K562 (cell line): ENCODE data around the gene DGUOK. TPM values are rescaled to one million over a fixed set of nuclear protein-coding genes. Genes with fewer than 3 reads are reported as not detected.
A peak's percentile ranks its signal among the peaks of the same experiment; 100 is the strongest.

Experiments
- ATF3 ChIP-seq, 2 experiments: fragments of 450-650 bp in 1 of 2; sonication (generic) in 1 of 2; formaldehyde crosslinking in 1 of 2; IDR thresholded peaks in 1 of 2; conservative IDR thresholded peaks in 1 of 2; 2 replicates each; pipeline versions ENCODE4 v1.6.1 to v1.8.1; 2016 to 2023; ENCODE audit warnings: mild to moderate bottlenecking in 2 of 2, moderate library complexity in 2 of 2, inconsistent platforms in 1 of 2, missing genetic modification reagents in 1 of 2
- CEBPB ChIP-seq: fragments of 450-650 bp; IDR thresholded peaks from 2 replicates; pipeline ENCODE4 v1.6.1; 2016; ENCODE audit warnings: missing genetic modification characterization, missing compliant biosample characterization
- CEBPG ChIP-seq, 3 experiments: fragments of 200-800 bp in 1 of 3; sonication (Bioruptor generic) in 1 of 3; sonication (generic) in 1 of 3; formaldehyde crosslinking in 1 of 3; IDR thresholded peaks in 2 of 3; conservative IDR thresholded peaks in 1 of 3; 2 replicates each; pipeline versions ENCODE4 v1.6.1 to v1.8.0; 2016 to 2022; ENCODE audit warnings: missing compliant biosample characterization in 2 of 3, missing genetic modification characterization in 2 of 3, mild to moderate bottlenecking in 1 of 3, missing genetic modification reagents in 1 of 3
- CHCHD3 ChIP-seq: fragments of 250-450 bp; sonication (Bioruptor Pico); IDR thresholded peaks from 2 replicates; pipeline ENCODE4 v2.1.2; 2022; ENCODE audit warnings: mild to moderate bottlenecking
- ETV5 ChIP-seq: sonication (generic); formaldehyde crosslinking; IDR thresholded peaks from 2 replicates; pipeline ENCODE4 v1.4.0; 2020; ENCODE audit warnings: low read depth, mild to moderate bottlenecking, missing genetic modification reagents
- FOS ChIP-seq: IDR thresholded peaks from 3 replicates; pipeline ENCODE4 v1.6.1; 2011; ENCODE audit not compliant: insufficient read length; ENCODE audit errors: extremely low read depth
- FOXM1 ChIP-seq, 2 experiments: fragments of 450-650 bp in 1 of 2; sonication (generic) in 1 of 2; formaldehyde crosslinking in 1 of 2; IDR thresholded peaks; 2 replicates each; pipeline versions ENCODE4 v1.6.1 to v1.9.0; 2017 to 2022; ENCODE audit warnings: low read depth in 2 of 2, mild to moderate bottlenecking in 2 of 2, missing genetic modification reagents in 1 of 2, moderate library complexity in 1 of 2
- HINFP ChIP-seq: fragments of 450-650 bp; conservative IDR thresholded peaks from 2 replicates; pipeline ENCODE4 v1.6.1; 2016; ENCODE audit warnings: missing genetic modification characterization, low read depth, mild to moderate bottlenecking, control low read depth, missing compliant biosample characterization
- MAFK ChIP-seq: IDR thresholded peaks from 2 replicates; pipeline ENCODE4 v1.6.1; 2011; ENCODE audit warnings: low read length, improper control_type of control experiment
- MECOM ChIP-seq: fragments of 250-450 bp; sonication (Bioruptor Pico); IDR thresholded peaks from 2 replicates; pipeline ENCODE4 v1.8.0; 2022; ENCODE audit warnings: inconsistent platforms
- NR2F6 ChIP-seq: fragments of 450-650 bp; formaldehyde crosslinking; IDR thresholded peaks from 2 replicates; pipeline ENCODE4 v1.4.0; 2020; ENCODE audit warnings: mild to moderate bottlenecking
- PCBP1 ChIP-seq: fragments of 200-400 bp; formaldehyde crosslinking; IDR thresholded peaks from 2 replicates; pipeline ENCODE4 v1.6.1; 2018; ENCODE audit warnings: mild to moderate bottlenecking, low read depth, low read length; ENCODE audit not compliant: poor library complexity, severe bottlenecking
- PKNOX1 ChIP-seq: fragments of 450-650 bp; IDR thresholded peaks from 2 replicates; pipeline ENCODE4 v1.6.1; 2016
- PRMT5 ChIP-seq: sonication (generic); formaldehyde crosslinking; IDR thresholded peaks from 2 replicates; pipeline ENCODE4 v1.5.0; 2020; ENCODE audit warnings: missing genetic modification reagents
- RAD21 ChIP-seq, 2 experiments: fragments of 250-450 bp in 1 of 2; fragments of 450-650 bp in 1 of 2; sonication (Bioruptor Pico) in 1 of 2; formaldehyde crosslinking in 1 of 2; IDR thresholded peaks in 1 of 2; conservative IDR thresholded peaks in 1 of 2; 2 replicates each; pipeline versions ENCODE4 v1.4.0 to v1.8.0; 2020 to 2022; ENCODE audit warnings: mild to moderate bottlenecking in 2 of 2, moderate library complexity in 1 of 2
- RBFOX2 ChIP-seq: fragments of 200-400 bp; formaldehyde crosslinking; IDR thresholded peaks from 2 replicates; pipeline ENCODE4 v1.6.1; 2017; ENCODE audit warnings: low read depth, mild to moderate bottlenecking, low read length, moderate library complexity
- SMARCB1 ChIP-seq: IDR thresholded peaks from 2 replicates; pipeline ENCODE4 v1.6.1; 2011; ENCODE audit warnings: improper control_type of control experiment, low read depth; ENCODE audit not compliant: insufficient read length
- SMARCC2 ChIP-seq: fragments of 450-650 bp; IDR thresholded peaks from 2 replicates; pipeline ENCODE4 v1.6.1; 2017; ENCODE audit warnings: antibody characterized with exemption, moderate library complexity, mild to moderate bottlenecking, low read depth
- TARDBP ChIP-seq: fragments of 450-650 bp; IDR thresholded peaks from 2 replicates; pipeline ENCODE4 v1.6.1; 2016
- TBP ChIP-seq: optimal IDR thresholded peaks from 2 replicates; pipeline ENCODE3; 2011; ENCODE audit warnings: low read depth, low read length, improper control_type of control experiment
- TGIF2 ChIP-seq: sonication (generic); formaldehyde crosslinking; IDR thresholded peaks from 2 replicates; pipeline ENCODE4 v1.8.1; 2022; ENCODE audit warnings: mild to moderate bottlenecking, missing genetic modification reagents, moderate library complexity
- VEZF1 ChIP-seq: fragments of 200-800 bp; sonication (Bioruptor generic); IDR thresholded peaks from 2 replicates; pipeline ENCODE4 v1.6.1; 2017; ENCODE audit warnings: missing genetic modification characterization, missing compliant biosample characterization
- polyA plus RNA-seq, 8 experiments: library from polyadenylated mRNA; depleted of rRNA in 4 of 8; stranded (reverse) in 5 of 8; unstranded in 3 of 8; fragments of >200 nt; fragmentation: Nextera tagmentation in 2 of 8; fragmentation: Illumina TruSeq in 1 of 8; extraction: Ambion mirVana in 2 of 8; extraction: Trizol in 1 of 8; gene quantifications; 2 replicates each; pipeline versions ENCODE4 v1.2.1 to v1.2.3, GENCODE V29; 2011 to 2014; ENCODE audit warnings: inconsistent platforms in 1 of 8, missing spikeins in 1 of 8
- total RNA-seq, 7 experiments: library from RNA; depleted of rRNA in 6 of 7; stranded (reverse); fragments of >200 nt in 6 of 7; fragmentation: Illumina TruSeq in 2 of 7; extraction: Trizol in 2 of 7; gene quantifications; 2 replicates each; pipeline versions ENCODE4 v1.2.1 to v1.2.3, GENCODE V29; 2011 to 2021; ENCODE audit warnings: low replicate concordance in 1 of 7

The DGUOK gene
- total and polyA plus RNA-seq, 9 of the 15 experiments (the other 6 are each of a cell fraction or from before 2014, with no cell fraction given) = 67.0 to 288 (median 126) TPM

GRCh38 chr2:74003494-74004211 is 77.0 kb downstream of the DGUOK start (continued):
- TF ChIP-seq HINFP (tag) (no peak), PKNOX1 (peak; percentile 76; the same call in 1 of the 2 replicates), FOS (no peak), PRMT5 (CRISPR knock-in tag) (no peak), TGIF2 (CRISPR knock-in tag) (no peak), FOXM1 (IDR thresholded peaks at IDR 0.05; ENCODE audit: low read depth) (no peak), FOXM1 (CRISPR knock-in tag; IDR thresholded peaks at IDR 0.05; ENCODE audit: low read depth) (no peak), CEBPB (tag) (no peak), TARDBP (no peak), RAD21 (CRISPR knock-in tag; conservative IDR thresholded peaks at IDR 0.05 in 1 of 2, IDR thresholded peaks at IDR 0.05 in 1 of 2) (0 out of 4 replicates have a peak, but pooled peaks of 1 of the 2 experiments have one; percentile 3), MAFK (peak; percentile 21; the same call in 1 of the 2 replicates), TBP (no peak), ETV5 (CRISPR knock-in tag) (no peak), RBFOX2 (peak; percentile 51; the same call in 1 of the 2 replicates), MECOM (no peak), SMARCB1 (no peak), SMARCC2 (no peak), VEZF1 (CRISPR knock-in tag) (peak; percentile 90), CHCHD3 (CRISPR knock-in tag) (no peak), ATF3 (IDR thresholded peaks at IDR 0.05) (peak; percentile 86), ATF3 (CRISPR knock-in tag; conservative IDR thresholded peaks at IDR 0.05) (no peak), CEBPG (CRISPR knock-in tag; IDR thresholded peaks at IDR 0.05) (0 out of 2 replicates have a peak, but pooled peaks have one; percentile 8), CEBPG (tag; conservative IDR thresholded peaks at IDR 0.05 in 1 of 2, IDR thresholded peaks at IDR 0.05 in 1 of 2) (peak; percentile 67 to 93), NR2F6 (CRISPR knock-in tag) (no peak), PCBP1 (no peak)
